PFSK-1 (cell line): Measurements from ENCODE around the gene TCF20.

ENCODE experiments used
- POLR2AphosphoS5 ChIP-seq: IDR thresholded peaks from 2 replicates; pipeline ENCODE4 v1.6.1; 2012; ENCODE audit warnings: low read depth, mild to moderate bottlenecking, control low read depth, low read length, moderate library complexity
- TAF1 ChIP-seq: IDR thresholded peaks from 2 replicates; pipeline ENCODE4 v1.6.1; 2012; ENCODE audit warnings: low read length, control low read depth, borderline replicate concordance; ENCODE audit not compliant: insufficient read depth
- TF ChIP-seq, protein P1 (sequence below), 2 experiments: IDR thresholded peaks; 2 replicates each; pipeline versions ENCODE4 v1.6.1 to v1.8.0; 2011 to 2012; ENCODE audit warnings: low read depth in 2 of 2, low read length in 2 of 2, control low read depth in 1 of 2, inconsistent platforms in 1 of 2, mild to moderate bottlenecking in 1 of 2, moderate library complexity in 1 of 2; ENCODE audit not compliant: insufficient read depth in 1 of 2

GRCh38 chr22:42286205-42286604, 15.8 kb upstream of the TCF20 start:
- TF ChIP-seq, protein P1, sequence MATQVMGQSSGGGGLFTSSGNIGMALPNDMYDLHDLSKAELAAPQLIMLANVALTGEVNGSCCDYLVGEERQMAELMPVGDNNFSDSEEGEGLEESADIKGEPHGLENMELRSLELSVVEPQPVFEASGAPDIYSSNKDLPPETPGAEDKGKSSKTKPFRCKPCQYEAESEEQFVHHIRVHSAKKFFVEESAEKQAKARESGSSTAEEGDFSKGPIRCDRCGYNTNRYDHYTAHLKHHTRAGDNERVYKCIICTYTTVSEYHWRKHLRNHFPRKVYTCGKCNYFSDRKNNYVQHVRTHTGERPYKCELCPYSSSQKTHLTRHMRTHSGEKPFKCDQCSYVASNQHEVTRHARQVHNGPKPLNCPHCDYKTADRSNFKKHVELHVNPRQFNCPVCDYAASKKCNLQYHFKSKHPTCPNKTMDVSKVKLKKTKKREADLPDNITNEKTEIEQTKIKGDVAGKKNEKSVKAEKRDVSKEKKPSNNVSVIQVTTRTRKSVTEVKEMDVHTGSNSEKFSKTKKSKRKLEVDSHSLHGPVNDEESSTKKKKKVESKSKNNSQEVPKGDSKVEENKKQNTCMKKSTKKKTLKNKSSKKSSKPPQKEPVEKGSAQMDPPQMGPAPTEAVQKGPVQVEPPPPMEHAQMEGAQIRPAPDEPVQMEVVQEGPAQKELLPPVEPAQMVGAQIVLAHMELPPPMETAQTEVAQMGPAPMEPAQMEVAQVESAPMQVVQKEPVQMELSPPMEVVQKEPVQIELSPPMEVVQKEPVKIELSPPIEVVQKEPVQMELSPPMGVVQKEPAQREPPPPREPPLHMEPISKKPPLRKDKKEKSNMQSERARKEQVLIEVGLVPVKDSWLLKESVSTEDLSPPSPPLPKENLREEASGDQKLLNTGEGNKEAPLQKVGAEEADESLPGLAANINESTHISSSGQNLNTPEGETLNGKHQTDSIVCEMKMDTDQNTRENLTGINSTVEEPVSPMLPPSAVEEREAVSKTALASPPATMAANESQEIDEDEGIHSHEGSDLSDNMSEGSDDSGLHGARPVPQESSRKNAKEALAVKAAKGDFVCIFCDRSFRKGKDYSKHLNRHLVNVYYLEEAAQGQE (IDR thresholded peaks at IDR 0.05; ENCODE audit: insufficient read depth in 1 of 2, low read depth in 2 of 2, low read length in 2 of 2), result no peak
- TF ChIP-seq POLR2AphosphoS5 (no peak), TAF1 (no peak)
